Endothelial cell of umbilical vein (primary cell): ENCODE data around the gene MICAL3. TPM values are rescaled to one million over a fixed set of nuclear protein-coding genes. Genes with fewer than 3 reads are reported as not detected.
"Not testable (repeated sequence)": the region's sequence is repeated elsewhere in the genome, so short reads cannot be mapped to it uniquely, and the experiment has no call there.

Source experiments
- BruUV-seq: library from RNA; stranded (reverse); fragments of 400-500 nt; replicated peaks from 2 replicates; lab custom pipeline; 2021; lab: Mats Ljungman, UMichigan
- CTCF ChIA-PET: fragments of 300-600, 350-600 bp; sonication (Branson Sonifier 250); formaldehyde crosslinking; loops from one replicate; lab custom pipeline; 2021; ENCODE audit warnings: antibody characterized with exemption, inconsistent platforms; lab: Charles Lee
- POLR2A ChIA-PET: fragments of 300-600, 350-600 bp; sonication (Branson Sonifier 250); formaldehyde crosslinking; loops from one replicate; lab custom pipeline; 2021; ENCODE audit warnings: antibody characterized with exemption, inconsistent platforms; lab: Charles Lee
- DNase-seq: peaks from one replicate; pipeline ENCODE4 v3.0.0-alpha.2; 2011; ENCODE audit warnings: low read depth, low spot score
- FAIRE-seq: peaks from 2 replicates; lab custom pipeline; 2011; peaks lifted over from hg19 to GRCh38; lab: Jason Lieb, UNC
- H2AFZ ChIP-seq: 2 replicates; pipeline ENCODE4 v1.6.0; 2012; ENCODE audit warnings: low read depth, low read length, control low read depth, inconsistent platforms
- H3K27ac ChIP-seq: 2 replicates; pipeline ENCODE4 v1.5.1; 2011; ENCODE audit warnings: low read depth, mild to moderate bottlenecking, control low read depth, low read length, moderate library complexity; ENCODE audit not compliant: insufficient read depth
- H3K27me3 ChIP-seq, 2 experiments: 2 replicates each; pipeline versions ENCODE4 v1.6.0 to v1.6.1; 2011; ENCODE audit warnings: low read length in 2 of 2, mixed read lengths in 1 of 2; ENCODE audit not compliant: control insufficient read depth in 2 of 2, insufficient read depth in 2 of 2
- H3K36me3 ChIP-seq, 2 experiments: 2 replicates in 1 of 2; 3 replicates in 1 of 2; pipeline ENCODE4 v1.5.1; 2011; ENCODE audit warnings: low read length in 2 of 2, mild to moderate bottlenecking in 1 of 2, moderate library complexity in 1 of 2; ENCODE audit not compliant: control insufficient read depth in 2 of 2, insufficient read depth in 2 of 2; ENCODE audit errors: extremely low read depth in 1 of 2
- H3K4me1 ChIP-seq: 3 replicates; pipeline ENCODE4 v1.5.1; 2011; ENCODE audit warnings: mild to moderate bottlenecking, low read length; ENCODE audit not compliant: control insufficient read depth, insufficient read depth; ENCODE audit errors: extremely low read depth
- H3K4me2 ChIP-seq: 2 replicates; pipeline ENCODE4 v1.6.1; 2011; ENCODE audit warnings: low read length, control low read depth, mixed read lengths; ENCODE audit not compliant: insufficient read depth
- H3K4me3 ChIP-seq, 3 experiments: fragments of 200-600 bp in 1 of 3; sonication (generic), shearing (Covaris generic) in 1 of 3; replicated peaks in 1 of 3; 2 replicates each; pipeline ENCODE4 v1.5.1; 2011 to 2016; ENCODE audit warnings: control low read depth in 3 of 3, low read length in 3 of 3, mild to moderate bottlenecking in 2 of 3, inconsistent platforms in 1 of 3, low read depth in 1 of 3, moderate library complexity in 1 of 3; ENCODE audit not compliant: insufficient read depth in 1 of 3
- H3K79me2 ChIP-seq: 2 replicates; pipeline ENCODE4 v1.6.0; 2012; ENCODE audit warnings: low read length, inconsistent platforms; ENCODE audit not compliant: control insufficient read depth, insufficient read depth
- H3K9ac ChIP-seq: replicated peaks from 2 replicates; pipeline ENCODE3; 2011; ENCODE audit warnings: low read length, control low read depth; ENCODE audit not compliant: insufficient read depth; ENCODE audit errors: extremely low read depth
- H3K9me1 ChIP-seq: replicated peaks from 3 replicates; pipeline ENCODE4 v1.6.0; 2011; ENCODE audit warnings: mild to moderate bottlenecking, low read length; ENCODE audit not compliant: control insufficient read depth, insufficient read depth; ENCODE audit errors: extremely low read depth
- H3K9me3 ChIP-seq: replicated peaks from 2 replicates; pipeline ENCODE4 v1.5.1; 2012; ENCODE audit warnings: low read length, inconsistent platforms; ENCODE audit not compliant: control insufficient read depth, insufficient read depth
- H4K20me1 ChIP-seq: replicated peaks from 2 replicates; pipeline ENCODE3; 2011; ENCODE audit warnings: mild to moderate bottlenecking, low read length; ENCODE audit not compliant: control insufficient read depth, insufficient read depth; ENCODE audit errors: extremely low read depth
- EZH2 ChIP-seq: IDR thresholded peaks from 2 replicates; pipeline ENCODE4 v1.6.1; 2012; ENCODE audit warnings: borderline replicate concordance, low read depth, mild to moderate bottlenecking, moderate library complexity, low read length, inconsistent platforms; ENCODE audit not compliant: severe bottlenecking
- FOS ChIP-seq: IDR thresholded peaks from 2 replicates; pipeline ENCODE4 v1.6.1; 2011; ENCODE audit warnings: mild to moderate bottlenecking, low read length, moderate library complexity, borderline replicate concordance; ENCODE audit not compliant: insufficient read depth
- GATA2 ChIP-seq: IDR thresholded peaks from 2 replicates; pipeline ENCODE4 v1.7.0; 2011; ENCODE audit warnings: low read depth, mild to moderate bottlenecking, moderate library complexity, mixed read lengths, low read length; ENCODE audit not compliant: insufficient read length, insufficient read depth
- JUN ChIP-seq: IDR thresholded peaks from 2 replicates; pipeline ENCODE4 v1.6.1; 2011; ENCODE audit warnings: borderline replicate concordance, low read depth; ENCODE audit not compliant: insufficient read length, insufficient read depth
- MYC ChIP-seq: IDR thresholded peaks from one replicate; pipeline ENCODE4 v1.6.1; 2011; ENCODE audit warnings: mild to moderate bottlenecking, low read depth, low read length
- POLR2AphosphoS5 ChIP-seq: IDR thresholded peaks from 2 replicates; pipeline ENCODE4 v1.6.1; 2012; ENCODE audit warnings: low read depth, mild to moderate bottlenecking, control low read depth, low read length, moderate library complexity; ENCODE audit not compliant: insufficient read depth
- dilution Hi-C: fragments of 300-500 bp; cut with MboI; formaldehyde crosslinking; loops from one replicate; pipeline ENCODE4 v1.15.0; 2019; ENCODE audit warnings: low sequenced_read_pairs; ENCODE audit not compliant: extremely low pct_ligation_motif_present
- intact Hi-C: fragments of 100-400 bp; cut with micrococcal nuclease; formaldehyde crosslinking; loops from one replicate; pipeline ENCODE4 v1.10.0; 2022
- polyA plus RNA-seq, 4 experiments: library from polyadenylated mRNA; depleted of rRNA in 3 of 4; stranded (reverse) in 3 of 4; unstranded in 1 of 4; fragments of >200 nt; gene quantifications; 2 replicates each; pipeline versions ENCODE4 v1.2.1 to v1.2.3, GENCODE V29; 2011 to 2012; ENCODE audit warnings: missing spikeins in 1 of 4
- total RNA-seq: library from RNA; stranded (reverse); gene quantifications from 2 replicates; pipeline ENCODE4 v1.2.3, GENCODE V29; 2021
- TF ChIP-seq, protein P1 (sequence below): IDR thresholded peaks from 2 replicates; pipeline ENCODE4 v1.6.1; 2011; ENCODE audit not compliant: insufficient read depth, insufficient read length

Gene MICAL3
- total and polyA plus RNA-seq, 2 donors (not counting 3 experiments of a cell fraction or from before 2014, with no cell fraction given), result 14.5 to 63.7 TPM

- ChIA-PET CTCF (no interaction called here), POLR2A (no interaction called here)
- Histone ChIP-seq H3K4me1 (no peaks in the 10 kb centered on the region), H2AFZ (no peak overlapping the region), H3K4me2 (no peak overlapping the region), H3K9me1 (no peaks in the 10 kb centered on the region), H3K4me3 (no peak overlapping the region), H3K27me3 (no peaks in the 10 kb centered on the region), H3K79me2 (peaks cover 36% of the 10 kb centered on the region), H3K9me3 (no peaks in the 10 kb centered on the region), H3K27ac (no peak overlapping the region), H4K20me1 (no peaks in the 10 kb centered on the region), H3K36me3 (no peaks in the 10 kb centered on the region), H3K9ac (no peak overlapping the region)
- intact Hi-C loops, result no loop called here
- BruUV-seq, result no TSS peak
- FAIRE-seq, result peak; percentile 12
- dilution Hi-C loops, result no loop called here
- TF ChIP-seq, protein P1, sequence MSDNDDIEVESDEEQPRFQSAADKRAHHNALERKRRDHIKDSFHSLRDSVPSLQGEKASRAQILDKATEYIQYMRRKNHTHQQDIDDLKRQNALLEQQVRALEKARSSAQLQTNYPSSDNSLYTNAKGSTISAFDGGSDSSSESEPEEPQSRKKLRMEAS, result no peak
- TF ChIP-seq GATA2, result no peak
- TF ChIP-seq MYC, result no peak
- no peak for TF ChIP-seq EZH2
- TF ChIP-seq POLR2AphosphoS5, result no peak
- no peak for TF ChIP-seq JUN
- TF ChIP-seq FOS, result no peak
- no peak for DNase-seq
These were observed 260.3 kb downstream of the MICAL3 start for GRCh38 chr22:17764036-17764435.

- H3K36me3 ChIP-seq, H3K9me1 ChIP-seq, H3K9ac ChIP-seq, H2AFZ ChIP-seq, BruUV-seq, CTCF ChIA-PET, intact Hi-C loops, H3K4me1 ChIP-seq, H3K27me3 ChIP-seq, H3K27ac ChIP-seq, H3K9me3 ChIP-seq, FAIRE-seq, dilution Hi-C loops, POLR2A ChIA-PET, DNase-seq, H3K4me2 ChIP-seq, H4K20me1 ChIP-seq, H3K4me3 ChIP-seq: not testable (repeated sequence)
- peaks cover 38% of the 10 kb centered on the region for H3K79me2 ChIP-seq
These were observed 260.9 kb downstream of the MICAL3 start for GRCh38 chr22:17763442-17763841.
